HEK293 (cell line): ENCODE measurements around the gene SF1.

Experiments used
- CTCF ChIA-PET: fragments of 350-600 bp; formaldehyde crosslinking; extraction: SDS; loops from one replicate; lab custom pipeline; 2021; ENCODE audit warnings: antibody characterized with exemption; lab: Yijun Ruan, JAX
- POLR2A ChIA-PET: fragments of 300-600 bp; formaldehyde crosslinking; extraction: SDS; loops from one replicate; lab custom pipeline; 2020; ENCODE audit warnings: antibody characterized with exemption, inconsistent platforms; lab: Yijun Ruan, JAX
- H3K27ac ChIP-seq: fragments of 200-500 bp; sonication (Bioruptor generic); 2 replicates; pipeline ENCODE4 v1.5.1; 2014; ENCODE audit warnings: low read depth, low read length, control low read depth, inconsistent platforms; ENCODE audit errors: extremely low read depth
- H3K36me3 ChIP-seq, 2 experiments: fragments of 200-500 bp in 1 of 2; sonication (Bioruptor generic) in 1 of 2; 1 replicate in 1 of 2; 2 replicates in 1 of 2; pipeline ENCODE4 v1.5.1; 2014 to 2017; ENCODE audit warnings: inconsistent platforms in 2 of 2, low read length in 2 of 2; ENCODE audit not compliant: control insufficient read depth in 2 of 2, insufficient read depth in 1 of 2
- H3K4me1 ChIP-seq: fragments of 200-500 bp; sonication (Bioruptor generic); 2 replicates; pipeline ENCODE4 v1.5.1; 2014; ENCODE audit warnings: mild to moderate bottlenecking, low read length, inconsistent platforms; ENCODE audit not compliant: control insufficient read depth, insufficient read depth
- H3K4me3 ChIP-seq: 2 replicates; pipeline ENCODE4 v1.5.1; 2011; ENCODE audit warnings: low read depth, mild to moderate bottlenecking, control low read depth, low read length, moderate library complexity
- H3K9me3 ChIP-seq: fragments of 200-500 bp; sonication (Bioruptor generic); 2 replicates; pipeline ENCODE4 v1.5.1; 2014; ENCODE audit warnings: low read depth, low read length, inconsistent platforms; ENCODE audit not compliant: control insufficient read depth, insufficient read depth
- BCL6B ChIP-seq: fragments of 450-650 bp; formaldehyde crosslinking; IDR thresholded peaks from 2 replicates; pipeline ENCODE4 v1.5.1; 2017; ENCODE audit warnings: missing biosample characterization, missing genetic modification characterization
- CTCF ChIP-seq: fragments of 450-650 bp; formaldehyde crosslinking; IDR thresholded peaks from 2 replicates; pipeline ENCODE4 v1.5.1; 2016; ENCODE audit warnings: missing biosample characterization, missing genetic modification characterization
- KLF16 ChIP-seq: fragments of 450-650 bp; formaldehyde crosslinking; IDR thresholded peaks from 2 replicates; pipeline ENCODE4 v1.5.1; 2017; ENCODE audit warnings: missing biosample characterization, missing genetic modification characterization
- OSR2 ChIP-seq: fragments of 450-650 bp; formaldehyde crosslinking; IDR thresholded peaks from 2 replicates; pipeline ENCODE4 v1.5.1; 2016; ENCODE audit warnings: missing biosample characterization, missing genetic modification characterization
- WT1 ChIP-seq: fragments of 450-650 bp; formaldehyde crosslinking; IDR thresholded peaks from 2 replicates; pipeline ENCODE4 v1.5.1; 2016; ENCODE audit warnings: missing biosample characterization, missing genetic modification characterization
- ZBTB17 ChIP-seq: fragments of 450-650 bp; formaldehyde crosslinking; IDR thresholded peaks from 2 replicates; pipeline ENCODE4 v1.5.1; 2016; ENCODE audit warnings: missing biosample characterization, missing genetic modification characterization
- ZBTB49 ChIP-seq: fragments of 450-650 bp; formaldehyde crosslinking; IDR thresholded peaks from 2 replicates; pipeline ENCODE4 v1.5.1; 2016; ENCODE audit warnings: missing biosample characterization, missing genetic modification characterization, low read depth
- ZBTB8A ChIP-seq: fragments of 450-650 bp; formaldehyde crosslinking; IDR thresholded peaks from 2 replicates; pipeline ENCODE4 v1.5.1; 2016; ENCODE audit warnings: missing biosample characterization, missing genetic modification characterization
- ZFHX2 ChIP-seq: fragments of 450-650 bp; formaldehyde crosslinking; conservative IDR thresholded peaks from 2 replicates; pipeline ENCODE4 v1.5.1; 2016; ENCODE audit warnings: missing biosample characterization, missing genetic modification characterization
- ZFP41 ChIP-seq: fragments of 450-650 bp; formaldehyde crosslinking; IDR thresholded peaks from 2 replicates; pipeline ENCODE4 v1.5.1; 2016; ENCODE audit warnings: missing biosample characterization, missing genetic modification characterization, borderline replicate concordance
- ZNF18 ChIP-seq: fragments of 450-650 bp; formaldehyde crosslinking; IDR thresholded peaks from 2 replicates; pipeline ENCODE4 v1.5.1; 2016; ENCODE audit warnings: missing biosample characterization, missing genetic modification characterization
- ZNF266 ChIP-seq: fragments of 450-650 bp; formaldehyde crosslinking; IDR thresholded peaks from 2 replicates; pipeline ENCODE4 v1.5.1; 2016; ENCODE audit warnings: missing biosample characterization, missing genetic modification characterization, low read depth
- ZNF366 ChIP-seq: fragments of 450-650 bp; formaldehyde crosslinking; conservative IDR thresholded peaks from 2 replicates; pipeline ENCODE4 v1.5.1; 2016; ENCODE audit warnings: missing biosample characterization, missing genetic modification characterization
- ZNF416 ChIP-seq: fragments of 450-650 bp; formaldehyde crosslinking; IDR thresholded peaks from 2 replicates; pipeline ENCODE4 v1.5.1; 2016; ENCODE audit warnings: missing biosample characterization, missing genetic modification characterization
- ZNF48 ChIP-seq: fragments of 450-650 bp; formaldehyde crosslinking; IDR thresholded peaks from 2 replicates; pipeline ENCODE4 v1.5.1; 2016; ENCODE audit warnings: missing biosample characterization, missing genetic modification characterization
- ZNF488 ChIP-seq: fragments of 450-650 bp; formaldehyde crosslinking; IDR thresholded peaks from 2 replicates; pipeline ENCODE4 v1.5.1; 2016; ENCODE audit warnings: missing biosample characterization, missing genetic modification characterization
- ZNF548 ChIP-seq: fragments of 450-650 bp; formaldehyde crosslinking; IDR thresholded peaks from 2 replicates; pipeline ENCODE4 v1.5.1; 2016; ENCODE audit warnings: missing biosample characterization, missing genetic modification characterization
- ZNF654 ChIP-seq: fragments of 450-650 bp; formaldehyde crosslinking; IDR thresholded peaks from 2 replicates; pipeline ENCODE4 v1.5.1; 2016; ENCODE audit warnings: low read depth, missing biosample characterization, missing genetic modification characterization
- ZNF792 ChIP-seq: fragments of 450-650 bp; formaldehyde crosslinking; IDR thresholded peaks from 2 replicates; pipeline ENCODE4 v1.5.1; 2016; ENCODE audit warnings: missing biosample characterization, missing genetic modification characterization
- ZSCAN23 ChIP-seq: fragments of 450-650 bp; formaldehyde crosslinking; IDR thresholded peaks from 2 replicates; pipeline ENCODE4 v1.5.1; 2016; ENCODE audit warnings: missing biosample characterization, missing genetic modification characterization

The SF1 gene

GRCh38 chr11:64787526-64788320, 9.4 kb upstream of the SF1 start:
- POLR2A ChIA-PET = interaction anchor here (0.6 to 0.7 kb wide), 2 partner anchors 9 to 28 kb away, joined by 4 to 5 read pairs; partner anchors contain the start of genes PYGM and SF1
- no peak for TF ChIP-seq KLF16 (tag by site-specific recombination)
- no peak for TF ChIP-seq ZNF416
- TF ChIP-seq ZNF18 (tag by site-specific recombination) = peak; percentile 87
- TF ChIP-seq WT1 (tag by site-specific recombination) = no peak
- no peak for TF ChIP-seq ZNF266 (tag by site-specific recombination)
- no peak for TF ChIP-seq BCL6B
- no peak for TF ChIP-seq ZBTB49 (tag by site-specific recombination)
- TF ChIP-seq ZNF48 (tag by site-specific recombination) = no peak
- TF ChIP-seq ZFHX2 (tag by site-specific recombination) = no peak
- no peak for TF ChIP-seq ZNF366 (tag by site-specific recombination)
- TF ChIP-seq ZSCAN23 (tag by site-specific recombination) = no peak
- TF ChIP-seq ZNF548 (tag by site-specific recombination) = no peak
- peak; percentile 33 for TF ChIP-seq ZNF654 (tag by site-specific recombination)
- TF ChIP-seq ZNF488 (tag by site-specific recombination) = no peak
- TF ChIP-seq ZBTB17 (tag by site-specific recombination) = no peak
- no peak for TF ChIP-seq ZFP41
- TF ChIP-seq OSR2 (tag by site-specific recombination) = no peak
- peak; percentile 28; the same call in 1 of the 2 replicates for TF ChIP-seq CTCF
- TF ChIP-seq ZBTB8A = no peak
- TF ChIP-seq ZNF792 (tag by site-specific recombination) = no peak
- Histone ChIP-seq H3K36me3 (peaks cover 0 to 13% of the 10 kb centered on the region in 2 experiments; a peak in 1 of 3 replicates), H3K27ac (no peak overlapping the region), H3K4me1 (no peaks in the 10 kb centered on the region), H3K4me3 (no peak overlapping the region), H3K9me3 (no peaks in the 10 kb centered on the region)
- CTCF ChIA-PET = interaction anchor here (0.6 to 1.9 kb wide), 13 partner anchors 9 to 562 kb away, joined by 3 to 6 read pairs (median 3); partner anchors contain the start of genes ARL2 and CDC42BPG
